ENCODE results near the gene SEL1L. TPM values are rescaled to one million over a fixed set of nuclear protein-coding genes. Genes with fewer than 3 reads are reported as not detected.
A peak's percentile ranks its signal among the peaks of the same experiment; 100 is the strongest.

The SEL1L gene
- total and polyA plus RNA-seq, 2 of the 13 experiments (the other 11 are each of a cell fraction or from before 2014, with no cell fraction given): 15.3 to 61.0 TPM

DNA sequence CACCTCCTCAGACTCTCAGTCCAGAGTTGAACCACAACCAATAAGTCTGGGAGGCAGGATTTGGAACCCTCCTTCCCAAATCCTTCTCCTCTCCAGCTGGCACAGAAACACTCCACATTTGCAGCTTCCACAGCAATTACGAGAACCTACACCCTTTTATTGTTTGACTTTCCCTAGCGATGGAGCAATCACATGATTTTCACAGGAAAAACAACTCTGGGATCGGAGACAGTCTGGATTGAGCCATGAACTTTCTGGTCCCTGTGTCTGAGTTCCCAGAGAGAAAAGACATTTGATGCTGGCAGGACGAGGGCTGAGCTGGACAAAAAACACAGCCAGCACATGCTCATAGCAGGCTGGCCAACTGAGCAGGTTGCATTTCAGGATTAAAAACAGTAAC lies 84.5 kb downstream of the SEL1L start:
- FAIRE-seq (no peak), DNase-seq (ENCODE audit: low spot score) (peak; percentile 16), ATAC-seq (peak; percentile 8; the same call in 2 of the 3 replicates)
- Histone ChIP-seq H3K36me3 (replicated peaks in 1 of 2; ENCODE audit: control insufficient read depth in 1 of 2, insufficient read depth in 2 of 2, low read length in 2 of 2) (no peaks in the 10 kb centered on the region), H4K20me1 (ENCODE audit: insufficient read depth, low read length) (no peaks in the 10 kb centered on the region), H3K4me3 (replicated peaks in 1 of 3; ENCODE audit: insufficient read depth in 1 of 3, low read depth in 2 of 3, low read length in 3 of 3) (no peak overlapping the region; a peak in 1 of 6 replicates), H3K79me2 (ENCODE audit: insufficient read depth, low read length) (no peaks in the 10 kb centered on the region), H3K27ac (ENCODE audit: extremely low read length, insufficient read depth, low read length) (no peak overlapping the region), H3K4me1 (ENCODE audit: insufficient read depth, low read length) (peaks cover 52% of the 10 kb centered on the region), H3K9me3 (ENCODE audit: low read length) (no peaks in the 10 kb centered on the region), H2AFZ (ENCODE audit: low read length) (peak overlapping the region; percentile 70), H3K9ac (ENCODE audit: insufficient read depth, low read depth, low read length) (no peak overlapping the region), H3K27me3 (ENCODE audit: control insufficient read depth in 1 of 2, insufficient read depth in 2 of 2, low read length in 2 of 2) (no peaks in the 10 kb centered on the region), H3K4me2 (ENCODE audit: low read depth, low read length) (peak overlapping the region; percentile 60)
- WGBS (ENCODE audit: low lambda C conversion rate): 2% methylated on average over 4 of the region's 4 CpGs
- BruUV-seq (replicated peaks): no TSS peak
- TF ChIP-seq, protein P1, sequence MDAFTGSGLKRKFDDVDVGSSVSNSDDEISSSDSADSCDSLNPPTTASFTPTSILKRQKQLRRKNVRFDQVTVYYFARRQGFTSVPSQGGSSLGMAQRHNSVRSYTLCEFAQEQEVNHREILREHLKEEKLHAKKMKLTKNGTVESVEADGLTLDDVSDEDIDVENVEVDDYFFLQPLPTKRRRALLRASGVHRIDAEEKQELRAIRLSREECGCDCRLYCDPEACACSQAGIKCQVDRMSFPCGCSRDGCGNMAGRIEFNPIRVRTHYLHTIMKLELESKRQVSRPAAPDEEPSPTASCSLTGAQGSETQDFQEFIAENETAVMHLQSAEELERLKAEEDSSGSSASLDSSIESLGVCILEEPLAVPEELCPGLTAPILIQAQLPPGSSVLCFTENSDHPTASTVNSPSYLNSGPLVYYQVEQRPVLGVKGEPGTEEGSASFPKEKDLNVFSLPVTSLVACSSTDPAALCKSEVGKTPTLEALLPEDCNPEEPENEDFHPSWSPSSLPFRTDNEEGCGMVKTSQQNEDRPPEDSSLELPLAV (CRISPR knock-in tag; conservative IDR thresholded peaks at IDR 0.05; ENCODE audit: low read depth): no peak
- TF ChIP-seq, protein P2, sequence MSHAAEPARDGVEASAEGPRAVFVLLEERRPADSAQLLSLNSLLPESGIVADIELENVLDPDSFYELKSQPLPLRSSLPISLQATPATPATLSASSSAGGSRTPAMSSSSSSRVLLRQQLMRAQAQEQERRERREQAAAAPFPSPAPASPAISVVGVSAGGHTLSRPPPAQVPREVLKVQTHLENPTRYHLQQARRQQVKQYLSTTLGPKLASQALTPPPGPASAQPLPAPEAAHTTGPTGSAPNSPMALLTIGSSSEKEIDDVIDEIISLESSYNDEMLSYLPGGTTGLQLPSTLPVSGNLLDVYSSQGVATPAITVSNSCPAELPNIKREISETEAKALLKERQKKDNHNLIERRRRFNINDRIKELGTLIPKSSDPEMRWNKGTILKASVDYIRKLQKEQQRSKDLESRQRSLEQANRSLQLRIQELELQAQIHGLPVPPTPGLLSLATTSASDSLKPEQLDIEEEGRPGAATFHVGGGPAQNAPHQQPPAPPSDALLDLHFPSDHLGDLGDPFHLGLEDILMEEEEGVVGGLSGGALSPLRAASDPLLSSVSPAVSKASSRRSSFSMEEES (CRISPR knock-in tag; IDR thresholded peaks at IDR 0.05): peak; percentile 37; the same call in 1 of the 2 replicates
- in situ Hi-C loops (cut with HindIII; ENCODE audit: extremely low pct_ligation_motif_present, low pct_unique_long_range_greater_than_20kb) (no loop called here), intact Hi-C loops (cut with micrococcal nuclease; ENCODE audit: unreplicated experiment) (no loop called here)
- POLR2A ChIA-PET: interaction anchor here (1.0 to 1.1 kb wide), 2 partner anchors 14 to 180 kb away, joined by 3 read pairs; no protein-coding TSS in a partner anchor
- CTCF ChIA-PET (ENCODE audit: low intra/inter-chr PET ratio, low total read pairs): no interaction called here

DNA sequence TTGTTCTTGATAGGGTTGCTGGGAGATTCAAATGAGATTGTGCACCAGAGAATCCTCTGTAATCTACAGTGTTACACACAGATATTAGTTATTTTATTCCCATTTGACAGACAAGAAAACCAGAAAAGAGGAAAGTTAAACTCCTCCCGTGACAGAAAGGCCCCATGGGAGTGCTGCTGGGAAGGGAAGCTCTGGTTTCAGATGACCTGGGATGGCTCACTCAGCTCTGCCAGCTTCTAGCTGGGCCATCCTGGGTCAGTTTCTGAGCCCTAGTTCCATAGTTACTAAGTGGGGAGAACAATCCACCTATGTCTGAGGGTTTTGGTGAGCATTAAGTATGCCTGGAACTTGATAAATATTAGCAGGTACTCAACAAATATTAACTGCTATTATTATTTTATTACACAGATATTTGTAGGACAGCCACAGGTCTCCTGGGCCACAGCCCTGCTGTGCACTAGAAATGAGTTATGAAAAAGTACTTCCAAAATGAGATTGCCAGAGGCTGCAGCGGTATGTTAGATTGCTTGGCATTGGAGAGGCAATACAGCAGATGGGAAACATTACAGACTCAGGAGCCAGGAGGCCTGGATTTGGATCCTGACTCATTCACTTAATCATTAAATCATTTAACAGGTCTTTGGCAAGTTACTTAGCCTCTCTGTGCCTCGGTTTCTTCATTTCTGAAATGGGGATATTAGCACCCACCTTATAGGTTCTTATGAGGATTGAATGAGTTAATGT lies 86.5 kb downstream of the SEL1L start:
- Histone ChIP-seq H3K4me2 (ENCODE audit: low read depth, low read length) (peak overlapping the region; percentile 4; the same call in 1 of the 2 replicates), H3K27me3 (ENCODE audit: control insufficient read depth in 1 of 2, insufficient read depth in 2 of 2, low read length in 2 of 2) (no peaks in the 10 kb centered on the region), H3K36me3 (replicated peaks in 1 of 2; ENCODE audit: control insufficient read depth in 1 of 2, insufficient read depth in 2 of 2, low read length in 2 of 2) (no peaks in the 10 kb centered on the region), H2AFZ (ENCODE audit: low read length) (no peak overlapping the region), H3K79me2 (ENCODE audit: insufficient read depth, low read length) (no peaks in the 10 kb centered on the region), H3K4me3 (replicated peaks in 1 of 3; ENCODE audit: insufficient read depth in 1 of 3, low read depth in 2 of 3, low read length in 3 of 3) (no peak overlapping the region), H3K27ac (ENCODE audit: extremely low read length, insufficient read depth, low read length) (no peak overlapping the region), H3K9me3 (ENCODE audit: low read length) (no peaks in the 10 kb centered on the region), H3K4me1 (ENCODE audit: insufficient read depth, low read length) (peaks cover 43% of the 10 kb centered on the region), H3K9ac (ENCODE audit: insufficient read depth, low read depth, low read length) (no peak overlapping the region), H4K20me1 (ENCODE audit: insufficient read depth, low read length) (no peaks in the 10 kb centered on the region)
- ChIA-PET CTCF (ENCODE audit: low intra/inter-chr PET ratio, low total read pairs) (no interaction called here), POLR2A (interaction anchor here (1.0 kb wide), 1 partner anchor 11 kb away, joined by 3 read pairs; no protein-coding TSS in a partner anchor)
- DNase-seq (ENCODE audit: low spot score) (no peak), ATAC-seq (peak; percentile 62), FAIRE-seq (no peak)
- BruUV-seq (replicated peaks): no TSS peak
- in situ Hi-C loops (cut with HindIII; ENCODE audit: extremely low pct_ligation_motif_present, low pct_unique_long_range_greater_than_20kb) (no loop called here), intact Hi-C loops (cut with micrococcal nuclease; ENCODE audit: unreplicated experiment) (no loop called here)
- WGBS (ENCODE audit: low lambda C conversion rate): 12% methylated on average over 3 of the region's 3 CpGs
- TF ChIP-seq ZNF782 (CRISPR knock-in tag; IDR thresholded peaks at IDR 0.05; ENCODE audit: borderline replicate concordance): no peak
- TF ChIP-seq, protein P3, sequence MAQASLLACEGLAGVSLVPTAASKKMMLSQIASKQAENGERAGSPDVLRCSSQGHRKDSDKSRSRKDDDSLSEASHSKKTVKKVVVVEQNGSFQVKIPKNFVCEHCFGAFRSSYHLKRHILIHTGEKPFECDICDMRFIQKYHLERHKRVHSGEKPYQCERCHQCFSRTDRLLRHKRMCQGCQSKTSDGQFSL (CRISPR knock-in tag; IDR thresholded peaks at IDR 0.05): no peak
- TF ChIP-seq, protein P4, sequence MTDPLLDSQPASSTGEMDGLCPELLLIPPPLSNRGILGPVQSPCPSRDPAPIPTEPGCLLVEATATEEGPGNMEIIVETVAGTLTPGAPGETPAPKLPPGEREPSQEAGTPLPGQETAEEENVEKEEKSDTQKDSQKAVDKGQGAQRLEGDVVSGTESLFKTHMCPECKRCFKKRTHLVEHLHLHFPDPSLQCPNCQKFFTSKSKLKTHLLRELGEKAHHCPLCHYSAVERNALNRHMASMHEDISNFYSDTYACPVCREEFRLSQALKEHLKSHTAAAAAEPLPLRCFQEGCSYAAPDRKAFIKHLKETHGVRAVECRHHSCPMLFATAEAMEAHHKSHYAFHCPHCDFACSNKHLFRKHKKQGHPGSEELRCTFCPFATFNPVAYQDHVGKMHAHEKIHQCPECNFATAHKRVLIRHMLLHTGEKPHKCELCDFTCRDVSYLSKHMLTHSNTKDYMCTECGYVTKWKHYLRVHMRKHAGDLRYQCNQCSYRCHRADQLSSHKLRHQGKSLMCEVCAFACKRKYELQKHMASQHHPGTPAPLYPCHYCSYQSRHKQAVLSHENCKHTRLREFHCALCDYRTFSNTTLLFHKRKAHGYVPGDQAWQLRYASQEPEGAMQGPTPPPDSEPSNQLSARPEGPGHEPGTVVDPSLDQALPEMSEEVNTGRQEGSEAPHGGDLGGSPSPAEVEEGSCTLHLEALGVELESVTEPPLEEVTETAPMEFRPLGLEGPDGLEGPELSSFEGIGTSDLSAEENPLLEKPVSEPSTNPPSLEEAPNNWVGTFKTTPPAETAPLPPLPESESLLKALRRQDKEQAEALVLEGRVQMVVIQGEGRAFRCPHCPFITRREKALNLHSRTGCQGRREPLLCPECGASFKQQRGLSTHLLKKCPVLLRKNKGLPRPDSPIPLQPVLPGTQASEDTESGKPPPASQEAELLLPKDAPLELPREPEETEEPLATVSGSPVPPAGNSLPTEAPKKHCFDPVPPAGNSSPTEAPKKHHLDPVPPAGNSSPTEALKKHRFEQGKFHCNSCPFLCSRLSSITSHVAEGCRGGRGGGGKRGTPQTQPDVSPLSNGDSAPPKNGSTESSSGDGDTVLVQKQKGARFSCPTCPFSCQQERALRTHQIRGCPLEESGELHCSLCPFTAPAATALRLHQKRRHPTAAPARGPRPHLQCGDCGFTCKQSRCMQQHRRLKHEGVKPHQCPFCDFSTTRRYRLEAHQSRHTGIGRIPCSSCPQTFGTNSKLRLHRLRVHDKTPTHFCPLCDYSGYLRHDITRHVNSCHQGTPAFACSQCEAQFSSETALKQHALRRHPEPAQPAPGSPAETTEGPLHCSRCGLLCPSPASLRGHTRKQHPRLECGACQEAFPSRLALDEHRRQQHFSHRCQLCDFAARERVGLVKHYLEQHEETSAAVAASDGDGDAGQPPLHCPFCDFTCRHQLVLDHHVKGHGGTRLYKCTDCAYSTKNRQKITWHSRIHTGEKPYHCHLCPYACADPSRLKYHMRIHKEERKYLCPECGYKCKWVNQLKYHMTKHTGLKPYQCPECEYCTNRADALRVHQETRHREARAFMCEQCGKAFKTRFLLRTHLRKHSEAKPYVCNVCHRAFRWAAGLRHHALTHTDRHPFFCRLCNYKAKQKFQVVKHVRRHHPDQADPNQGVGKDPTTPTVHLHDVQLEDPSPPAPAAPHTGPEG (CRISPR knock-in tag; IDR thresholded peaks at IDR 0.05): no peak
- no peak for TF ChIP-seq ZBTB3 (CRISPR knock-in tag; IDR thresholded peaks at IDR 0.05; ENCODE audit: borderline replicate concordance, low read depth)
